ENCODE results near the gene TSPAN5. TPM values are rescaled to one million over a fixed set of nuclear protein-coding genes. Genes with fewer than 3 reads are reported as not detected.
A peak's percentile ranks its signal among the peaks of the same experiment; 100 is the strongest.

TSPAN5 gene
- total and polyA plus RNA-seq, 4 experiments from 2014 or later = 16.8 to 40.4 (median 25.7) TPM

- CTCF ChIA-PET (ENCODE audit: partially characterized antibody) = no interaction called here
- POLR2A ChIA-PET (ENCODE audit: partially characterized antibody) = no interaction called here
- intact Hi-C loops (cut with micrococcal nuclease) = no loop called here
Observed at GRCh38 chr4:98634061-98634460, 24.4 kb downstream of the TSPAN5 start.

GRCh38 chr4:98633159-98633558, 25.3 kb downstream of the TSPAN5 start:
- DNase-seq = no peak
- Histone ChIP-seq H3K4me3 (ENCODE audit: low read length in 2 of 2) (no peak overlapping the region), H3K9me3 (ENCODE audit: control insufficient read depth in 1 of 2, low read length in 2 of 2) (no peaks in the 10 kb centered on the region), H3K4me1 (ENCODE audit: insufficient read depth, low read length) (peaks cover 8% of the 10 kb centered on the region), H3K27ac (ENCODE audit: low read depth, low read length) (no peak overlapping the region), H3K36me3 (ENCODE audit: insufficient read depth, low read length) (no peaks in the 10 kb centered on the region), H3K27me3 (ENCODE audit: insufficient read depth, low read length) (no peaks in the 10 kb centered on the region)
- H3K27me3 Mint-ChIP-seq = no peaks in the 10 kb centered on the region
- intact Hi-C loops (cut with micrococcal nuclease) = no loop called here
- POLR2A ChIA-PET (ENCODE audit: partially characterized antibody) = no interaction called here
- H3K4me3 Mint-ChIP-seq = no peak overlapping the region
- H3K4me1 Mint-ChIP-seq = peaks cover 29 to 57% (median 43%) of the 10 kb centered on the region in 4 donors
- H3K27ac Mint-ChIP-seq = no peak overlapping the region
- CTCF ChIA-PET (ENCODE audit: partially characterized antibody) = no interaction called here
- H3K36me3 Mint-ChIP-seq = peaks cover 1 to 10% of the 10 kb centered on the region in 2 donors
- H3K9me3 Mint-ChIP-seq = peaks cover 0 to 2% (median 0%) of the 10 kb centered on the region in 8 donors

More at GRCh38 chr4:98634061-98634460, 24.4 kb downstream of the TSPAN5 start:
- Mint-ChIP-seq H3K27me3 (no peaks in the 10 kb centered on the region), H3K36me3 (peaks cover 1 to 10% of the 10 kb centered on the region in 2 donors), H3K27ac (no peak overlapping the region), H3K9me3 (peaks cover 0 to 2% (median 0%) of the 10 kb centered on the region in 8 donors), H3K4me1 (peaks cover 35 to 63% (median 47%) of the 10 kb centered on the region in 4 donors), H3K4me3 (no peak overlapping the region)
- no peak overlapping the region for H3K27ac ChIP-seq (ENCODE audit: low read depth, low read length)
- no peak overlapping the region for H3K4me3 ChIP-seq (ENCODE audit: low read length in 2 of 2)
- no peaks in the 10 kb centered on the region for H3K9me3 ChIP-seq (ENCODE audit: control insufficient read depth in 1 of 2, low read length in 2 of 2)
- no peaks in the 10 kb centered on the region for H3K27me3 ChIP-seq (ENCODE audit: insufficient read depth, low read length)
- DNase-seq = no peak
- no peaks in the 10 kb centered on the region for H3K36me3 ChIP-seq (ENCODE audit: insufficient read depth, low read length)
- peaks cover 14% of the 10 kb centered on the region for H3K4me1 ChIP-seq (ENCODE audit: insufficient read depth, low read length)

- no peak for DNase-seq
- Mint-ChIP-seq H3K27me3 (no peaks in the 10 kb centered on the region), H3K36me3 (peaks cover 1 to 10% of the 10 kb centered on the region in 2 donors), H3K4me3 (peak overlapping the region in 1 of 8 donors; percentile 9), H3K4me1 (peaks cover 33 to 62% (median 47%) of the 10 kb centered on the region in 4 donors), H3K27ac (peak overlapping the region in 1 of 7 donors; percentile 26), H3K9me3 (peaks cover 0 to 2% (median 0%) of the 10 kb centered on the region in 8 donors)
- ChIA-PET POLR2A (ENCODE audit: partially characterized antibody) (no interaction called here), CTCF (ENCODE audit: partially characterized antibody) (no interaction called here)
- Histone ChIP-seq H3K9me3 (ENCODE audit: control insufficient read depth in 1 of 2, low read length in 2 of 2) (no peaks in the 10 kb centered on the region), H3K4me3 (ENCODE audit: low read length in 2 of 2) (no peak overlapping the region), H3K36me3 (ENCODE audit: insufficient read depth, low read length) (no peaks in the 10 kb centered on the region), H3K27ac (ENCODE audit: low read depth, low read length) (no peak overlapping the region), H3K4me1 (ENCODE audit: insufficient read depth, low read length) (peaks cover 8% of the 10 kb centered on the region), H3K27me3 (ENCODE audit: insufficient read depth, low read length) (no peaks in the 10 kb centered on the region)
- intact Hi-C loops (cut with micrococcal nuclease) = no loop called here
Observed at GRCh38 chr4:98632258-98632657, 26.2 kb downstream of the TSPAN5 start.

GRCh38 chr4:98631506-98631905, 26.9 kb downstream of the TSPAN5 start:
- H3K4me3 Mint-ChIP-seq = peak overlapping the region in 1 of 8 donors; percentile 32
- H3K36me3 Mint-ChIP-seq = peaks cover 1 to 10% of the 10 kb centered on the region in 2 donors
- Histone ChIP-seq H3K4me3 (ENCODE audit: low read length in 2 of 2) (no peak overlapping the region), H3K4me1 (ENCODE audit: insufficient read depth, low read length) (peaks cover 9% of the 10 kb centered on the region), H3K9me3 (ENCODE audit: control insufficient read depth in 1 of 2, low read length in 2 of 2) (no peaks in the 10 kb centered on the region), H3K36me3 (ENCODE audit: insufficient read depth, low read length) (no peaks in the 10 kb centered on the region), H3K27me3 (ENCODE audit: insufficient read depth, low read length) (no peaks in the 10 kb centered on the region), H3K27ac (ENCODE audit: low read depth, low read length) (no peak overlapping the region)
- DNase-seq = no peak
- no peaks in the 10 kb centered on the region for H3K27me3 Mint-ChIP-seq
- POLR2A ChIA-PET (ENCODE audit: partially characterized antibody) = no interaction called here
- CTCF ChIA-PET (ENCODE audit: partially characterized antibody) = no interaction called here
- H3K9me3 Mint-ChIP-seq = peaks cover 0 to 2% (median 0%) of the 10 kb centered on the region in 8 donors
- H3K4me1 Mint-ChIP-seq = peaks cover 39 to 68% (median 51%) of the 10 kb centered on the region in 4 donors
- intact Hi-C loops (cut with micrococcal nuclease) = no loop called here
- peak overlapping the region in 1 of 7 donors; percentile 33 for H3K27ac Mint-ChIP-seq

- Mint-ChIP-seq H3K4me3 (no peak overlapping the region), H3K27ac (peak overlapping the region in 2 of 7 donors; percentile 23 to 27), H3K9me3 (peaks cover 0 to 2% (median 0%) of the 10 kb centered on the region in 8 donors), H3K36me3 (peaks cover 1 to 10% of the 10 kb centered on the region in 2 donors), H3K27me3 (no peaks in the 10 kb centered on the region), H3K4me1 (peaks cover 45 to 74% (median 57%) of the 10 kb centered on the region in 4 donors)
- Histone ChIP-seq H3K9me3 (ENCODE audit: control insufficient read depth in 1 of 2, low read length in 2 of 2) (no peaks in the 10 kb centered on the region), H3K27me3 (ENCODE audit: insufficient read depth, low read length) (no peaks in the 10 kb centered on the region), H3K4me1 (ENCODE audit: insufficient read depth, low read length) (peaks cover 16% of the 10 kb centered on the region), H3K36me3 (ENCODE audit: insufficient read depth, low read length) (no peaks in the 10 kb centered on the region), H3K27ac (ENCODE audit: low read depth, low read length) (no peak overlapping the region), H3K4me3 (ENCODE audit: low read length in 2 of 2) (no peak overlapping the region)
- CTCF ChIA-PET (ENCODE audit: partially characterized antibody) = no interaction called here
- no peak for DNase-seq
- intact Hi-C loops (cut with micrococcal nuclease) = no loop called here
- POLR2A ChIA-PET (ENCODE audit: partially characterized antibody) = interaction anchor here (1.1 kb wide), 1 partner anchor 9 kb away, joined by 3 read pairs; no protein-coding TSS in a partner anchor
Observed at GRCh38 chr4:98630737-98631454, 27.5 kb downstream of the TSPAN5 start.

- ChIA-PET CTCF (ENCODE audit: partially characterized antibody) (no interaction called here), POLR2A (ENCODE audit: partially characterized antibody) (interaction anchor here (1.2 to 1.5 kb wide), 2 partner anchors 15 to 30 kb away, joined by 3 read pairs; no protein-coding TSS in a partner anchor)
- H3K27me3 ChIP-seq (ENCODE audit: insufficient read depth, low read length) = no peaks in the 10 kb centered on the region
- Mint-ChIP-seq H3K27me3 (no peaks in the 10 kb centered on the region), H3K36me3 (peaks cover 0 to 3% of the 10 kb centered on the region in 2 donors), H3K27ac (peak overlapping the region in 1 of 7 donors; percentile 58), H3K9me3 (peaks cover 0 to 4% (median 0%) of the 10 kb centered on the region in 8 donors), H3K4me1 (peaks cover 57 to 93% (median 69%) of the 10 kb centered on the region in 4 donors), H3K4me3 (peak overlapping the region in 1 of 8 donors; percentile 16)
- H3K27ac ChIP-seq (ENCODE audit: low read depth, low read length) = no peak overlapping the region
- H3K4me1 ChIP-seq (ENCODE audit: insufficient read depth, low read length) = peaks cover 36% of the 10 kb centered on the region
- DNase-seq = no peak
- H3K4me3 ChIP-seq (ENCODE audit: low read length in 2 of 2) = no peak overlapping the region
- intact Hi-C loops (cut with micrococcal nuclease) = no loop called here
- no peaks in the 10 kb centered on the region for H3K9me3 ChIP-seq (ENCODE audit: control insufficient read depth in 1 of 2, low read length in 2 of 2)
- no peaks in the 10 kb centered on the region for H3K36me3 ChIP-seq (ENCODE audit: insufficient read depth, low read length)
Observed at GRCh38 chr4:98627531-98628257, 30.7 kb downstream of the TSPAN5 start.

GRCh38 chr4:98626350-98626749, 32.1 kb downstream of the TSPAN5 start:
- Mint-ChIP-seq H3K27ac (peak overlapping the region in 3 of 7 donors; percentile 8 to 31 (median 28)), H3K4me1 (peaks cover 50 to 93% (median 64%) of the 10 kb centered on the region in 4 donors), H3K27me3 (no peaks in the 10 kb centered on the region), H3K36me3 (no peaks in the 10 kb centered on the region), H3K9me3 (peaks cover 0 to 4% (median 0%) of the 10 kb centered on the region in 8 donors), H3K4me3 (peak overlapping the region in 5 of 8 donors; percentile 26 to 75 (median 50))
- peaks cover 36% of the 10 kb centered on the region for H3K4me1 ChIP-seq (ENCODE audit: insufficient read depth, low read length)
- H3K27me3 ChIP-seq (ENCODE audit: insufficient read depth, low read length) = no peaks in the 10 kb centered on the region
- DNase-seq = no peak
- no peaks in the 10 kb centered on the region for H3K36me3 ChIP-seq (ENCODE audit: insufficient read depth, low read length)
- no peak overlapping the region for H3K4me3 ChIP-seq (ENCODE audit: low read length in 2 of 2)
- no peak overlapping the region for H3K27ac ChIP-seq (ENCODE audit: low read depth, low read length)
- ChIA-PET POLR2A (ENCODE audit: partially characterized antibody) (interaction anchor here (1.2 to 1.5 kb wide), 2 partner anchors 16 to 32 kb away, joined by 3 read pairs; no protein-coding TSS in a partner anchor), CTCF (ENCODE audit: partially characterized antibody) (no interaction called here)
- intact Hi-C loops (cut with micrococcal nuclease) = no loop called here
- no peaks in the 10 kb centered on the region for H3K9me3 ChIP-seq (ENCODE audit: control insufficient read depth in 1 of 2, low read length in 2 of 2)
